ENCODE measurements around the gene PRR33. TPM values are rescaled to one million over a fixed set of nuclear protein-coding genes. Genes with fewer than 3 reads are reported as not detected.
"Not testable (repeated sequence)": the region's sequence is repeated elsewhere in the genome, so short reads cannot be mapped to it uniquely, and the experiment has no call there.

Gene PRR33
- total RNA-seq, 1 experiment from 2014 or later: not detected

GRCh38 chr11:1874441-1875092 is 17.1 kb downstream of the PRR33 start:
- POLR2A ChIA-PET; intact Hi-C loops (cut with micrococcal nuclease); H3K9ac ChIP-seq (ENCODE audit: low read length); BruUV-seq (replicated peaks); H3K79me2 ChIP-seq (ENCODE audit: insufficient read depth, low read length); H3K36me3 ChIP-seq (ENCODE audit: control insufficient read depth in 1 of 2, insufficient read depth in 2 of 2, low read length in 2 of 2); H3K9me2 ChIP-seq (ENCODE audit: insufficient read depth); H2AFZ ChIP-seq (ENCODE audit: low read depth, low read length, poor library complexity, severe bottlenecking); ATAC-seq; DNase-seq (ENCODE audit: low read depth, low spot score); H3K9me3 ChIP-seq (ENCODE audit: control insufficient read depth in 1 of 2, insufficient read depth in 1 of 2, low read depth in 1 of 2, low read length in 2 of 2); H3K4me2 ChIP-seq (ENCODE audit: low read length); H3K27me3 ChIP-seq (ENCODE audit: insufficient read depth, low read length); H3K27ac ChIP-seq (ENCODE audit: low read depth, low read length); H3K4me1 ChIP-seq (ENCODE audit: control insufficient read depth in 1 of 2, insufficient read depth in 2 of 2, low read length in 2 of 2); H3K4me3 ChIP-seq (replicated peaks in 1 of 2; ENCODE audit: low read depth in 1 of 2, low read length in 2 of 2); RAD21 ChIA-PET (ENCODE audit: low non-redundant PET in 1 of 2, low total read pairs in 2 of 2, uncharacterized antibody in 2 of 2, unreplicated experiment in 2 of 2); H4K20me1 ChIP-seq (ENCODE audit: insufficient read depth): not testable (repeated sequence)
- CTCF ChIA-PET: interaction anchor here (0.8 to 2.4 kb wide), 3 partner anchors 34 to 277 kb away, joined by 3 to 19 read pairs (median 16); no protein-coding TSS in a partner anchor

DNA sequence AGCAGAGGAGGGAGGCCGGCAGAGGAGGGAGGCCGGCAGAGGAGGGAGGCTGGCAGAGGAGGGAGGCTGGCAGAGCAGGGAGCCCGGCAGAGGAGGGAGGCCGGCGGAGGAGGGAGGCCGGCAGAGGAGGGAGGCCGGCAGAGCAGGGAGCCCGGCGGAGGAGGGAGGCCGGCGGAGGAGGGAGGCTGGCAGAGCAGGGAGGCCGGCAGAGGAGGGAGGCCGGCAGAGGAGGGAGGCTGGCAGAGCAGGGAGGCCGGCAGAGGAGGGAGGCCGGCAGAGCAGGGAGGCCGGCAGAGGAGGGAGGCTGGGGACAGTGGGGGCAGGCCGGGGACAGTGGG is 17.9 kb downstream of the PRR33 start:
- H3K4me3 ChIP-seq (replicated peaks in 1 of 2; ENCODE audit: low read depth in 1 of 2, low read length in 2 of 2); BruUV-seq (replicated peaks); DNase-seq (ENCODE audit: low read depth, low spot score); CTCF ChIA-PET; ATAC-seq; intact Hi-C loops (cut with micrococcal nuclease); H3K27ac ChIP-seq (ENCODE audit: low read depth, low read length); H3K4me1 ChIP-seq (ENCODE audit: control insufficient read depth in 1 of 2, insufficient read depth in 2 of 2, low read length in 2 of 2); H3K27me3 ChIP-seq (ENCODE audit: insufficient read depth, low read length); H3K9me2 ChIP-seq (ENCODE audit: insufficient read depth); H3K9me3 ChIP-seq (ENCODE audit: control insufficient read depth in 1 of 2, insufficient read depth in 1 of 2, low read depth in 1 of 2, low read length in 2 of 2); H4K20me1 ChIP-seq (ENCODE audit: insufficient read depth); H3K79me2 ChIP-seq (ENCODE audit: insufficient read depth, low read length); H3K4me2 ChIP-seq (ENCODE audit: low read length); H3K36me3 ChIP-seq (ENCODE audit: control insufficient read depth in 1 of 2, insufficient read depth in 2 of 2, low read length in 2 of 2); POLR2A ChIA-PET; RAD21 ChIA-PET (ENCODE audit: low non-redundant PET in 1 of 2, low total read pairs in 2 of 2, uncharacterized antibody in 2 of 2, unreplicated experiment in 2 of 2); H2AFZ ChIP-seq (ENCODE audit: low read depth, low read length, poor library complexity, severe bottlenecking); H3K9ac ChIP-seq (ENCODE audit: low read length): not testable (repeated sequence)

GRCh38 chr11:1873048-1873812 is 18.5 kb downstream of the PRR33 start:
- no peaks in the 10 kb centered on the region for H3K27me3 ChIP-seq (ENCODE audit: insufficient read depth, low read length)
- TF ChIP-seq SRF (IDR thresholded peaks at IDR 0.05; ENCODE audit: low read depth): no peak
- TF ChIP-seq ATF3 (IDR thresholded peaks at IDR 0.05): no peak
- no peak for TF ChIP-seq FOSL1 (IDR thresholded peaks at IDR 0.05; ENCODE audit: low read depth)
- TF ChIP-seq, protein P1, sequence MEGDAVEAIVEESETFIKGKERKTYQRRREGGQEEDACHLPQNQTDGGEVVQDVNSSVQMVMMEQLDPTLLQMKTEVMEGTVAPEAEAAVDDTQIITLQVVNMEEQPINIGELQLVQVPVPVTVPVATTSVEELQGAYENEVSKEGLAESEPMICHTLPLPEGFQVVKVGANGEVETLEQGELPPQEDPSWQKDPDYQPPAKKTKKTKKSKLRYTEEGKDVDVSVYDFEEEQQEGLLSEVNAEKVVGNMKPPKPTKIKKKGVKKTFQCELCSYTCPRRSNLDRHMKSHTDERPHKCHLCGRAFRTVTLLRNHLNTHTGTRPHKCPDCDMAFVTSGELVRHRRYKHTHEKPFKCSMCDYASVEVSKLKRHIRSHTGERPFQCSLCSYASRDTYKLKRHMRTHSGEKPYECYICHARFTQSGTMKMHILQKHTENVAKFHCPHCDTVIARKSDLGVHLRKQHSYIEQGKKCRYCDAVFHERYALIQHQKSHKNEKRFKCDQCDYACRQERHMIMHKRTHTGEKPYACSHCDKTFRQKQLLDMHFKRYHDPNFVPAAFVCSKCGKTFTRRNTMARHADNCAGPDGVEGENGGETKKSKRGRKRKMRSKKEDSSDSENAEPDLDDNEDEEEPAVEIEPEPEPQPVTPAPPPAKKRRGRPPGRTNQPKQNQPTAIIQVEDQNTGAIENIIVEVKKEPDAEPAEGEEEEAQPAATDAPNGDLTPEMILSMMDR (IDR thresholded peaks at IDR 0.05 in 2 of 3, conservative IDR thresholded peaks at IDR 0.05 in 1 of 3; ENCODE audit: borderline replicate concordance in 1 of 3, insufficient read depth in 1 of 3, low read depth in 2 of 3, low read length in 2 of 3): no peak
- TF ChIP-seq, protein P2, sequence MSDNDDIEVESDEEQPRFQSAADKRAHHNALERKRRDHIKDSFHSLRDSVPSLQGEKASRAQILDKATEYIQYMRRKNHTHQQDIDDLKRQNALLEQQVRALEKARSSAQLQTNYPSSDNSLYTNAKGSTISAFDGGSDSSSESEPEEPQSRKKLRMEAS (IDR thresholded peaks at IDR 0.05): no peak

More at GRCh38 chr11:1873048-1873812, 18.5 kb downstream of the PRR33 start:
- Histone ChIP-seq H3K9me3 (ENCODE audit: control insufficient read depth in 1 of 2, insufficient read depth in 1 of 2, low read depth in 1 of 2, low read length in 2 of 2) (no peaks in the 10 kb centered on the region), H3K79me2 (ENCODE audit: insufficient read depth, low read length) (no peaks in the 10 kb centered on the region), H3K9me2 (ENCODE audit: insufficient read depth) (no peaks in the 10 kb centered on the region), H3K4me2 (ENCODE audit: low read length) (no peak overlapping the region), H3K36me3 (ENCODE audit: control insufficient read depth in 1 of 2, insufficient read depth in 2 of 2, low read length in 2 of 2) (no peaks in the 10 kb centered on the region), H3K4me3 (replicated peaks in 1 of 2; ENCODE audit: low read depth in 1 of 2, low read length in 2 of 2) (no peak overlapping the region), H3K4me1 (ENCODE audit: control insufficient read depth in 1 of 2, insufficient read depth in 2 of 2, low read length in 2 of 2) (peaks cover 0 to 4% of the 10 kb centered on the region in 2 experiments; a peak in 1 of 4 replicates), H3K27ac (ENCODE audit: low read depth, low read length) (no peak overlapping the region), H3K9ac (ENCODE audit: low read length) (no peak overlapping the region), H2AFZ (ENCODE audit: low read depth, low read length, poor library complexity, severe bottlenecking) (no peak overlapping the region), H4K20me1 (ENCODE audit: insufficient read depth) (no peaks in the 10 kb centered on the region)
- RAD21 ChIA-PET (ENCODE audit: low non-redundant PET in 1 of 2, low total read pairs in 2 of 2, uncharacterized antibody in 2 of 2, unreplicated experiment in 2 of 2): no interaction called here
- intact Hi-C loops (cut with micrococcal nuclease): no loop called here
- CTCF ChIA-PET: no interaction called here
- ATAC-seq (no peak), DNase-seq (ENCODE audit: low read depth, low spot score) (no peak)
- POLR2A ChIA-PET: no interaction called here
- no TSS peak for BruUV-seq (replicated peaks)
